ENCODE measurements around the gene ACOX3.

- no peak for TF ChIP-seq CTCF (optimal IDR thresholded peaks at IDR 0.05 in 1 of 3, IDR thresholded peaks at IDR 0.05 in 1 of 3, conservative IDR thresholded peaks at IDR 0.05 in 1 of 3; ENCODE audit: extremely low read depth in 1 of 3, insufficient read depth in 2 of 3, low read length in 3 of 3)
- no peak for TF ChIP-seq EZH2 (IDR thresholded peaks at IDR 0.05; ENCODE audit: low read length)
These were observed 118.8 kb downstream of the ACOX3 start for GRCh38 chr4:8321771-8322170.

Measured in keratinocyte (primary cell).